Activated CD8-positive, alpha-beta memory T cell treated with anti-CD3 and anti-CD28 coated beads, Interleukin-2, amount 50 U/mL, for 4 hours (primary cell): ENCODE results near the gene TNFRSF6B.
"Not testable (repeated sequence)": the region's sequence is repeated elsewhere in the genome, so short reads cannot be mapped to it uniquely, and the experiment has no call there.

Experiments
- DNase-seq: peaks from one replicate; pipeline ENCODE4 v3.0.0-alpha.2; 2020

The TNFRSF6B gene, protein sequence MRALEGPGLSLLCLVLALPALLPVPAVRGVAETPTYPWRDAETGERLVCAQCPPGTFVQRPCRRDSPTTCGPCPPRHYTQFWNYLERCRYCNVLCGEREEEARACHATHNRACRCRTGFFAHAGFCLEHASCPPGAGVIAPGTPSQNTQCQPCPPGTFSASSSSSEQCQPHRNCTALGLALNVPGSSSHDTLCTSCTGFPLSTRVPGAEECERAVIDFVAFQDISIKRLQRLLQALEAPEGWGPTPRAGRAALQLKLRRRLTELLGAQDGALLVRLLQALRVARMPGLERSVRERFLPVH

DNA sequence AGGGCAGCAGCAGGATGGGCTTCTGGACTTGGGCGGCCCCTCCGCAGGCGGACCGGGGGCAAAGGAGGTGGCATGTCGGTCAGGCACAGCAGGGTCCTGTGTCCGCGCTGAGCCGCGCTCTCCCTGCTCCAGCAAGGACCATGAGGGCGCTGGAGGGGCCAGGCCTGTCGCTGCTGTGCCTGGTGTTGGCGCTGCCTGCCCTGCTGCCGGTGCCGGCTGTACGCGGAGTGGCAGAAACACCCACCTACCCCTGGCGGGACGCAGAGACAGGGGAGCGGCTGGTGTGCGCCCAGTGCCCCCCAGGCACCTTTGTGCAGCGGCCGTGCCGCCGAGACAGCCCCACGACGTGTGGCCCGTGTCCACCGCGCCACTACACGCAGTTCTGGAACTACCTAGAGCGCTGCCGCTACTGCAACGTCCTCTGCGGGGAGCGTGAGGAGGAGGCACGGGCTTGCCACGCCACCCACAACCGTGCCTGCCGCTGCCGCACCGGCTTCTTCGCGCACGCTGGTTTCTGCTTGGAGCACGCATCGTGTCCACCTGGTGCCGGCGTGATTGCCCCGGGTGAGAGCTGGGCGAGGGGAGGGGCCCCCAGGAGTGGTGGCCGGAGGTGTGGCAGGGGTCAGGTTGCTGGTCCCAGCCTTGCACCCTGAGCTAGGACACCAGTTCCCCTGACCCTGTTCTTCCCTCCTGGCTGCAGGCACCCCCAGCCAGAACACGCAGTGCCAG lies at the start of gene TNFRSF6B:
Gene TNFRSF6B (plus strand): TSS at position 25 of the 729 bp plus-strand sequence. CDS start 116 bp downstream, at position 141.
- no peak for DNase-seq

DNA sequence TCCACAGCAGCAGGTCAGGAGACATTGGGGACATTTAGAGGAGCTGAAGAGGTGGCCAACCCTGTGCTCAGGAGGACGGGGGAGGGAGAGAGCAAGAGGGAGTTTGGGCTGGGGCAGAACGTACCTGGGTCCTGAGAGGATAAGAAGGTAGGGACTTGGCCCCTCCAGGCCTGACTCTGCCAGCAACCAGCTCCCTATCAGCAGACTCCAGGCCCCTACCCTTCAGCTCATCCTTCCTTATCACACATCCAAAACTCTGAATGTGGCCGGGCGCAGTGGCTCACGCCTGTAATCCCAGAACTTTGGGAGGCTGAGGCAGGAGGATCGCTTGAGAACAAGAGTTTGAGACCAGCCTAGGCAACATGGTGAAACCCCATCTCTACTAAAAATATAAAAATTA lies 48.3 kb upstream of the TNFRSF6B start:
- DNase-seq, result no peak

DNA sequence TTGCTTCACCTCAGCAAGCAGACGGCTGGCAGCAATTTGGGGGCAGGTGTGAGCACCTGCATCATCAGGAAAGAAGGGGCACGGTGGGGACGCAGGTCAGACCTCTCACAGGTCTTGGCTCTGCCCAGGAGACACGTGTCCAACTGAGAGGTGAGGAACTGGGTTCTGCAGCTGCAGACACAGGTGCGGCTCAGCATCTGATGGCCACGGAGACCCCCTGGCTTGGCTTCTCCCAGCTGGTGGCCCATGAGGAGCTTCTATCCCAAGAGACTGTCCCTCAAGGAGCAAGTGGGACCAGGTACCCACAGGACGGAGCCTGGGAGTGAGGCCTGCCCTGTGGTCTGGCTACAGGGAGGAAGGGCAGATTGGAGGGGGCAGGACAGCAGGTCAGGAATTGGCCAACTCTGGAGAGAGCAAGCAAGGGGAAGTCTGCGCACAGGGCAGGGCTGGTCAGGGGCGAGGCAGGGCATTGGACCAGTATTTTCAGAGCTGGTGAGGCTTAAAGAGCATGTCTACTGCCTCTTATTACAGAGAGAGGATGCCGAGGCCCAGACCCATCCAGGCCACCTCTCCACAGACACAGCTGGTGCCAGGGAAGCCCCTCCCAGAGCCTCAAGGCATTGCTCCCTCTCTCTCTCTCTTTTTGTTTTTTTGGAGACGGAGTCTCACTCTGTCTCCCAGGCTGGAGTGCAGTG lies 47.4 kb upstream of the TNFRSF6B start:
- no peak for DNase-seq

DNA sequence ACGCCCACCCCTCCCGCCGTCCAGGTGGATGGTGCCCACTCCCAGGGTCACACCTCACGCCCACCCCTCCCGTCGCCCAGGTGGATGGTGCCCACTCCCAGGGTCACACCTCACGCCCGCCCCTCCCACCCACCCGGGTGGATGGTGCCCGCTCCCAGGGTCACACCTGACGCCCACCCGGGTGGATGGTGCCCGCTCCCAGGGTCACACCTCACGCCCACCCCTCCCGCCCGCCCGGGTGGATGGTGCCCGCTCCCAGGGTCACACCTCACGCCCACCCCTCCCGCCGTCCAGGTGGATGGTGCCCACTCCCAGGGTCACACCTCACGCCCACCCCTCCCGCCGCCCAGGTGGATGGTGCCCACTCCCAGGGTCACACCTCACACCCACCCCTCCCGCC lies 46.0 kb upstream of the TNFRSF6B start:
- not testable (repeated sequence) for DNase-seq

DNA sequence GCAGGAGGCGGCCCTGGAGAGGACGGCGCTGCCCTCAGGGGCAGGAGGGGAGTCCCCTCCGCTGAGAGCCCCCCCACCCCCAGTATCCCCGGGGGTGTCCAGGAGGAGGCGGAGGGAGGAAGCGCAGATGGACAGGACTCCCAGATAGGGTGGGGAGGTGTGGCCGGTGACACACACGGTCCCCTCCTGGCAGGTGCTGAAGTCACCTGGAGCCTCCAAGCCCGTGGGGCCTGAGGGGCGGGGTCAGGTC lies 44.6 kb upstream of the TNFRSF6B start:
- DNase-seq, result no peak

DNA sequence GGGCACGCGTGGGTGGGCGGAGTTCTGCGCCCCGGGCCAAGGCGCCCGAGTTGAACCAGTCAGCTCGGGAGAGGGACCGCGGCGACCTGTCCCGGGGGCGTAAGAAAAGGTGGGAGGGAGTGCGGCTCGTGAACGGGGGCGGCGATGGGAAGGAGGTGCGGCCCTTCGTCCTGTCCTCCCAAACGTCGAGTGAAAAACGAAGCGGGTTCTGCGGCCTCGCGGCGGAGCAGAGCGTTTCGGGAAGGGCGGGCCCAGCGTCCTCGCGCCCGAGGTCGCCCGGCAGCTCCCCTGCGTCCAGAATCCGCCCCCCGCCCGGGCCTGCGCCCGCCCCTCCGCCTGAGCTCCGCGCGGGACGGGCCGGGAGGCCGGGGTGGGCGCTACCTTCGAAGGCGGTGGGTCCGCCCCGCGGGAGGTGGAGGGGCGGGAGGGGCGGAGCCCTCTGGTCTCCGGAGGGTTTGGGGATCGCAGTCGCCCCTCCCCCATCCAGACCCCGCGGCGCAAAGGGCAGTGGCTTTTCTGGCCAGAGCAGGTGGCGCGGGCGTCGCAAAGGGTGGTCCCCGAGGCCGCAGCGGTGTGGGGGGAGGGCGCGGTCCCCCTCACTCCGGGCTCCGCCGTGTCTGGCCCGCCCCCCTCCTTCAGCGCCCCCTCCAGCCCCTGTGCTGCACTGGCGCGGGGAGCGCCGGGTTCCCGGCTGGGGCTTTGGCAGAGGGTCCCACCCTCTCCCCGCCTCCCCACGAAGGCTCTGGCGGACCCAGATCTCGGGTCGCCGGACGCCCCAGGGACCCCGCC lies 44.1 kb upstream of the TNFRSF6B start:
- peak; percentile 61 for DNase-seq

DNA sequence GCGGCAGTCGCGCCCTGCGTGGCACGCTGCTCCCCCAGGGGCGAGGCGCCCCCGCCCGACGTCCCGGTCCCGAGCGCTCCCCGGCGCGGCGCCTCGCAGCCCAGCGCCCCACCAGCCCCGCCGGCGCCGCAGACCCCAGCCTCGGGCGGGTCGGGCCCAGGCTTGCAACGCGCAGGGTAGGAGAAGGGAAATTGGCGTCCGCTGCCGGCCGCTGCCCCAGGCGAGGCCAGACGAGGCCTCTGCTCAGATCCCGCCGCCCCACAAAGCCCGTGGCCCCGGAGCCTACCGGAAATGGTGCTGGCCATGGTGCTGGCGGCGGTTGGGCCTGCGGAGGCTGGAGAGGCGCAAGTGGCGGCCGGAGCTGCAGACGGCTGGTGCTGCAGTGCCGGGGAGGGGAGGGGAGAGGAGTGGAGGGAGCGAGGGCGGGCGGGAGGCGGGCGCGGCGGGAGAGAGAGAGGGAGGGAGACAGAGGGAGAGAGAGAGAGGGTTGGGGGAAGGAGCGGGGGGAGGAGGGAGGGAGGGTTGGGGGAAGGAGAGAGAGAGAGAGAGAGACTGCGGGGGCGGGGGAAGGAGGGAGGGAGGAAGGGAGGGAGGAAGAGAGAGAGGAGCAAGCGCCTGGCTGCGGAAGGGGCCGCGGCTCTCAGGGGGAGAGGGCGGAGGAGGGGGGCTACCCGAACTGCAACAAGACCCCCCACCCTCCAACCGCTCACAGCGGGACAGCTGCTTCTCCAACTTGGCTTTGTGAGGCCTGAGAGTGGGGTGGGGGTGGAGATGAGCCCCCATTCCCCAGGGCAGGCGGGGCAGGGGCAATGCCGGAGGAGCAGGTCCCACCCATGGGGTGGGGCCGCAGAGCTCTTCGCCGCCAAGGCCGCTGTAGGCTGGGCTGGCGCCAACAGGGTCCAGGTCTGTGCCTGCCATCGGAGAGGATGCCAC lies 43.1 kb upstream of the TNFRSF6B start, which contains the start of gene STMN3:
Gene STMN3 (minus strand): TSS at position 384 of the 933 bp plus-strand sequence. CDS start 79 bp downstream, at position 305.
- DNase-seq, result peak; percentile 64

DNA sequence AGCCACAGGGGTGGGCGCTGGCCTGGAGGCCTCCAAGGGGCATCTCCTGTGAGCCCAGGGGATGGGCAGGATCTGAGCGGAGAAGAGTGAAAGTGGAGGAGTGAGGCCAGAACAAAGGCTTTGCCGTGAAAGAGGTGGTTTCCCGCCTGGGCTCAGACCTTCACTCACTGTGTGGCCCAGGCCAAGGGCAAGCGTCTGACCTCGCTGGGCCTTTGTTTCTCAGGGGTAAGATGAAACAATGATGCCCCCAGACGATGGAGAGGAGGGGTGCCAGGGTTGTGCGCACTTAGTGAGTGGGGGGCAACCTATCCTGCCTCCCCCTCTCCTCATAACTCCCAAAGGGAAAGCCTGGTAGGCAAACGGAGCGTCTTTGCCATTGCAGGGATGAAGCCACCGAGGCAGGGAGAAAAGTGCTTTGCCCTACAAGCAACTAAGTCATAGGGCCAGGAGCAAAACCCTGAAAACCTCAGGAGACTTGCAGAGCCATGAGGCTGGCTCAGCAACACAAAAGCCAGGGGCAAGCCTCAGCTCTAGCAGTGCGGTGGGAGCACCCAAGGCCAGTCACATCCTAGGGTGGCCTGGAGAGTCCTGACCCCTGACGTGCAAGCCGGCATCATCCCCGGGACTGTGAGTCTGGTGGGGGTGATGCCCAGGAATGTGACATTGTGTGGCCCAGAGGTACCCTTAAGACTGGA lies 42.3 kb upstream of the TNFRSF6B start:
- DNase-seq, result no peak

DNA sequence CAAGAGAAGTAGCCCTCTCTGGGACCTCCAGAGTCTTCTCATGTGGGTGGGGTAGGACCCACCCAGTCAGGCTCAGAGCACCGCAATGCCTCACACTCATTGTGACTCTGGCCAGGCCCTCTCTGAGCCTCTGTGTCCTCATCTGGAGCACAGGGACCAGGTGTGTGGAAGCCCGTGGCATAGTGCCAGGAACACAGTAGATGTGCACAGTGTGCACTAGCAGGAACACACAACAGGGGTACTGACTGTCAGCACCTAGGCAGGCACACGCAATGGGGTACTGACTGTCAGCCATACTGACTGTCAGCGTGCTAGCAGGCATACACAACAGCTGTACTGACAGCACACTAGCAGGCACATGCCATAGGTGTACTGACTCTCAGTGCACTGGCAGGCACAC lies 41.2 kb upstream of the TNFRSF6B start:
- no peak for DNase-seq

DNA sequence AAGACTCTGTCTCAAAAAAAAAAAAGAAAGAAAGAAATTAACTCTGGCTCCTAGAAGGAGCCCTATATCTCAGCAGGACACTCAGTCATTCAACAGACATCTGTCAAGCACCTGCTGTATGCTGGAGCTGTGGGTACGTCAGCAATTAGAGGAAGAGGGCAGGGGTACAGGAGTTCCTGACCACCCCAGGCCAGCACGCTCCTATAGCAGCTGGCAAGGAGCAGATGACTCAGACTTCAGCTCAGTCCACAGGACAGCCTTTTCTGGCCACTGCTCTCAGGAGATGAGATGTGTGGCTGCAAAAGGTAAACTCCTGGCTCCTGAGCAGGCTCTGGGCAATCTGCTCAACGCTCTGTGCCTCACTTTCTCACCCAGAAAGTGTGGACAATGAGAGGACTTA lies 40.0 kb upstream of the TNFRSF6B start:
- no peak for DNase-seq

DNA sequence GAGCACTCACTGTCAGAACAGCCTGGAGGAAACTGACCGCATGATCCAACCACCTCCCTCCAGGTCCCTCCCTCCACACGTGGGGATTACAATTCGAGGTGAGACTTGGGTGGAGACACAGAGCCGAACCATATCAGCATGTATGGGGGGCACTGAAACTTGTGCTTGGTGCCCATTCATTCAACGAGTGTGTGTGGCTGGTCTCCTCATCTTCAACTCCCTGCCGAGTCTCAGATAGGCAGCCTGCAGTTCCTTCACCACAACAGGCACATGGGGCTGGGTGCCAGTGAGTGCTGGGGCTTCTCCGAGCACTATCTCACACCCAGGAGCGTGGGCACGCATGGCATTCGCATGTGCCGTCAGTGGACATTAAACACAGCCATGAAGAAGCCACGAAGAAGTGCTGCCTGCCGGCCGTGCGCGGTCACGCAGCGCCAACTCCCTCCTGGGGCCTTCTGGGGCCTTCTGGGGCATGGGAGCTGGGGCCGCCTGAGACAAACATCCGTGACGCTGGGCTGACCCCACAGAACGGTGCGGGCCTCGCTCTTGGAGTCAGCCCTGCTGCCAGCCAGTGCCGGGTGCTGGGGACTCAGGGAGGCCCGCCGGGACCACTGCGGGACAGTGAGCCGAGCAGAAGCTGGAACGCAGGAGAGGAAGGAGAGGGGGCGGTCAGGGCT lies 39.1 kb upstream of the TNFRSF6B start:
- DNase-seq, result no peak

DNA sequence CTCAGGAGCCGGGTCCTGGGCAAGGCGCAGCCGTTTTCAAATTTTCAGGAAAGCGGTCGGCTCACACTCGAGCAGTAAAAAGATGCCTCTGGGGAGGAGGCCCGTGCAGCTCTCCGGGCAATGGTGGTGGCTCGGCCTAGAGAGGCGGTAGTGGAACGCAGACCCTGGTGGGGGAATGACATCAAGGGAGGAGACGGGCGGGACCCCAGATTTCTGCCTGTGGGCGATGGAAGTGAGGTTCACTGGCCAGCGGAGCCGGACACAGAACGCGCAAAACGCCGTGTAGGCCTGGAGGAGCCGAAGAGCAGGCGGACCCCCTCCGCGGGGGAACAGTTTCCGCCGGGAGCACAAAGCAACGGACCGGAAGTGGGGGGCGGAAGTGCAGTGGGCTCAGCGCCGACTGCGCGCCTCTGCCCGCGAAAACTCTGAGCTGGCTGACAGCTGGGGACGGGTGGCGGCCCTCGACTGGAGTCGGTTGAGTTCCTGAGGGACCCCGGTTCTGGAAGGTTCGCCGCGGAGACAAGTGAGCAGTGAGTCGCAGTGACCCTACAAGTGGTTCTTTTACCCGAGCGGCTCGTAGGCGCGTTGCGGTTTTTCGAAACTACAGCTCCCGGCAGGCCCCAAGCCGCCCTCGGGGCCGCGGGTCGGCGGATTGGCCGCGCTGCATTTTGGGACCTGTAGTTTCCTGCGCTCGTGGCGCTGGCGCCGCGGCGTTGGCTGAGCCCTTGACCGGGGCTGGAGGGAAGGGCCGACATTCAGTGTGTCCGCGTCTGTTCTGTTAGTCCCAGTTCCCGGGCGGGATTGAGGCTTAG lies 38.3 kb upstream of the TNFRSF6B start, which contains the start of gene RTEL1:
Gene RTEL1 (plus strand): TSS at position 376 of the 812 bp plus-strand sequence. CDS start 1,091 bp downstream, outside the sequence.
- peak; percentile 86 for DNase-seq

DNA sequence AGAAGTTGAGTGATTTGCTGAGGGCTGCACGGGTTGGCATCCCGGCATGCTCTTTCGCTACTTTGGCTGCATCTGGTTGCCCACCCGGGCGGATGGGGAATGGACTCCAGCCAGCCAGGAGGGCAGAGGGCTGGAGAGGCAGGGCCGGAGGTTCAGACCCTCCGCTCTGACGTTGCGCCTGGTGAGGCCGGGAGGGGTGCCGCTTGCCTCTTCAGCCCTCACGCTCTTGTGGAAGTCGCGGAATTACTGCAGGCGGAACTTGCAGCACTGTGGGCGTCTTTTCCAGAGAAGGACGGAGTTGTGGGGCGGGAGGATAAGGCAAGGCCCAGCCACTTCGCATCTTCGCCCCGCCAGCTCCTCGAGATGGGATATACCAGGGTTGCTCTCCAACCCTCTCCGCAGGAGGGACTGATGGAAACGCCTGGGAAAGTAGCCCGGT lies 37.7 kb upstream of the TNFRSF6B start:
- no peak for DNase-seq

DNA sequence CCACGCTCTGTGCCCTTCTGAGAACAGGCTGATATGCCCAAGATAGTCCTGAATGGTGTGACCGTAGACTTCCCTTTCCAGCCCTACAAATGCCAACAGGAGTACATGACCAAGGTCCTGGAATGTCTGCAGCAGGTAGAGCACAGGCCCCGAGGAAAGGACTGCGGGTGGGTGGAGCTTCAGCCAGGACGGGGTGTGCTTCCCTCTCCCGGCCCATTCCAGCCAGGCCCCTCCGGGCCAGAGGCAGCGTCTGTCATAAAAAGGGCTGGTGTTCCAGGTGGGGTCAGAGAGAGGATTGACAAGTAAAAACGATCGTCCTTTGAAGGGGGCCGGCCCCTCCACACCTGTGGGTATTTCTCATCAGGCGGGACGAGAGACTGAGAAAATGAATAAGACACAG lies 37.1 kb upstream of the TNFRSF6B start:
- no peak for DNase-seq

DNA sequence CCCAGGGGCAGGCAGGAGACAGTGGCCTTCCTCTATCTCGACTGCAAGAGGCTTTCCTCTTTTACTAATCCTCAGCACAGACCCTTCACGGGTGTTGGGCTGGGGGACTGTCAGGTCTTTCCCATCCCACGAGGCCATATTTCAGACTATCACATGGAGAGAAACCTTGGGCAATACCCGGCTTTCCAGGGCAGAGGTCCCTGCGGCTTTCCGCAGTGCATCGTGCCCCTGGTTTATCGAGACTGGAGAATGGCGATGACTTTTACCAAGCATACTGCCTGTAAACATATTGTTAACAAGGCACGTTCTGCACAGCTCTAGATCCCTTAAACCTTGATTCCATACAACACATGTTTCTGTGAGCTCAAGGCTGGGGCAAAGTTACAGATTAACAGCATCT lies 36.3 kb upstream of the TNFRSF6B start:
- DNase-seq, result not testable (repeated sequence)

DNA sequence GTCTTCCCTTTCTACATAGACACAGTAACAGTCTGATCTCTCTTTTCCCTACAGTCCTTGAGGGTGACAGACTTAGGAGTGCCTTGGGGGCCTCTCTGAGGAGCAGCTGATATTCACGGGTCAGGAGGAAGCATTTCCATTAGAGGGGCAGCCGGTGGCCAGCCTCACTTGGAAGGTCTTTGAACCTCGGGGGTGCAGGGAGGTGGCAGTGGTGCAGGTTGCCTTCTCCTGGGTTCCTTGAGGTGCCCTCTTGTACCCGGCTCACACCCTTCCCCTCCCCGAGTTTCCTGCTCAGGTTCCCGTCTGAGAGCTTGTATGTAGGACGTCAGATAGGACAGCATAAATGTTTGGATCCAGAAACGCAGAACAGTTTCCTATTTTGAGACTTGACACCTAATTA lies 35.8 kb upstream of the TNFRSF6B start:
- no peak for DNase-seq

DNA sequence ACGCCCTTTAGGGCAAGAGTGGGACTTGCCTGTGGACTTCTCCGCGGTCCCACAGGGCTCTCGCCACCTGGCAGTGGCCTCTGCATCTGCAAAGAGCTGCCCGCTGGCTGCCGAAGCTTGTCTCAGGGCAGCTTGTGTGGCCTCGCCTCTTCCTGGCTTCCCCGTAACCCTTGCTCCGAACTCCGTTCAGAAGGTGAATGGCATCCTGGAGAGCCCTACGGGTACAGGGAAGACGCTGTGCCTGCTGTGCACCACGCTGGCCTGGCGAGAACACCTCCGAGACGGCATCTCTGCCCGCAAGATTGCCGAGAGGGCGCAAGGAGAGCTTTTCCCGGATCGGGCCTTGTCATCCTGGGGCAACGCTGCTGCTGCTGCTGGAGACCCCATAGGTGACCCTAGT lies 35.3 kb upstream of the TNFRSF6B start:
- DNase-seq, result no peak

DNA sequence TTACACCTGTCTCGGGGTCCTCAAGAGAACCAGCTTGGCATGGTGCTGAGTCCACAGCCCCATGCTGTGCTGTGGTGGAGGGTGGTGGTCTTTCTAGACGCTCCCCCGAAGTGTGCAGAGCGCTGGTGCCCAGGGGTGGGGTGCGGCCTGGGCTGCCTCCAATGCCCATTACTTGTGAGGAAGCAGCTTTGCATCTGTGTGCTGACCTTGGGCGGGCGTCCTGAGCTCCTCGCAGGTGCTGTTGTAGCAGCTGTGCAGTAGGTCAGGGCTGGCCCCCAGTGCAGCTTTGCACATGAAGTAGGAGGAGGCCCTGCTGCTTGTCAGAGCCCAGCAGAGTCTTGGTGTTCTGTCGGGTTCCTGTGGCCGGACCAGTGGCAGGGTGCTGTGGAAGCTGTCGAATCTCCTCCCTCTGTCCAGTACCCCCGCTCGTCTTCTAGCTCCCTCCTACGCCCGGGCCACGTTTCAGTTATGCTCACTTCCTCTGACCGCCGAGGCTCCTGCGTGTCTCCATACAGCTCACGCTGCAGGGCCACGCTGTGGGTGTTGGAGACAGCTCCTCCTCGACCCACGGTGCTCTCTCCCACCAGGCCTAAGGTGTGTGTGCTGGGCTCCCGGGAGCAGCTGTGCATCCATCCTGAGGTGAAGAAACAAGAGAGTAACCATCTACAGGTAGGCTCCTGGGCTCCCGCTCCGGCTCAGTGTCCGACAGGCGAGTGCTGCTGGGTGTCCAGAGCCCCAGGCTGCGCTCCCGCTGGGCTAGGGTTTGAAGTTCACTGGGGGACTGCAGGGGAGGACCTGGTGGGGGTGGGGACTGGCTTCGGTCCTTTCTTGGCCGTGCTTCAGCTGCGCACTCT lies 34.3 kb upstream of the TNFRSF6B start:
- DNase-seq, result no peak

DNA sequence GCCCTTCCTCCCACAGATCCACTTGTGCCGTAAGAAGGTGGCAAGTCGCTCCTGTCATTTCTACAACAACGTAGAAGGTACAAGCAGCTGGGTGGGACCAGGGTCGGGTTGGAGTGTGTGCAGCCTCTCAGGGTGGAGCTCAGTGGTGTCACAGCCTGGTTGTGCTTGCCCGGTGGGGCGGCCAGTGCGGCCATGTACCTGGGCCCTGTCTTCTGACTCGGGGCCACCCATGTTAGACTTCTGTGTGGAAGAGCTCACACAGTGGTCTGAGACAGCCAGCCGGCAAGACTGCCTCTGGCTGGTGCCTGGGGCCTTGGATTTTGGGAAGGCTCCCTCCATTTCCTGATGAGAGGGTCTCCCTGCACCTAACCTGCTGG lies 33.7 kb upstream of the TNFRSF6B start:
- no peak for DNase-seq
